ENCODE results near the gene ACTN2. TPM values are rescaled to one million over a fixed set of nuclear protein-coding genes. Genes with fewer than 3 reads are reported as not detected.

Gene ACTN2
- total RNA-seq, 2 donors from 2014 or later, result not detected

DNA sequence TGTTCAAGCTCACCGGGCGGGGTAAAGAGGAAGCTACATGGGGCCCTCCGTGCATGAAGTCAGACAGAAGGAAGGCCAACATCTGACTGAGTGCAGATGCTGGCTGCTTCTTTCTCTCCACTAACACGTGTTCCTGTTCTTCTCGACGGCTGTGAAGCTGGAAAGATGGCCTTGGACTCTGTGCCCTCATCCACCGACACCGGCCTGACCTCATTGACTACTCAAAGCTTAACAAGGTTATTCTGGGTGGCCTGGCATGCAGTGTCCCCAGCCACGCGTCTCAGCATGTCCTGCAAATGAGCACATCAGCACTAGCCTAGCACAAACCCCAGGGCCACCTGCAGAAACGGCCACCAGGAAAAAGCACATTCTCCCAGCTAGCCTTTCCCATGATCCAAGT lies 41.2 kb downstream of the ACTN2 start:
- DNase-seq (no peak), ATAC-seq (no peak)
- intact Hi-C loops (cut with DNase I, micrococcal nuclease), result no loop called here

DNA sequence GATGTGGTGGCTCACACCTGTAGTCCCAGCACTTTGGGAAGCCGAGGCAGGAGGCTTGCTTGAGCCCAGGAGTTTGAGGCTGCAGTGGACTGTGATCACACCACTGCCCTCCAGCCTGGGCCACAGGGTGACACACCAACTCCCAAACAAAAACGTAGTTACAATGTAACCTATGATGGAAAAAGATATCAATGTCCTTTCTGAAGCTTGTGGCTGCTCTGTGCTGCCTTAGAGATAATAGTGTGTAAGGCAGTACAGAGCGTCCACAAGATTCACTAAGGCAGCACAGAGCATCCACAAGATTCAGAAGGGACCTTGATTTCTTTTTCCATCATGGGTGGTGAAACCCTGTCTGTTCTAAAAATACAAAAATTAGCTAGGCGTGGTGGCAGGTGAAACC lies 42.5 kb downstream of the ACTN2 start:
- DNase-seq (no peak), ATAC-seq (no peak)
- intact Hi-C loops (cut with DNase I, micrococcal nuclease), result no loop called here

DNA sequence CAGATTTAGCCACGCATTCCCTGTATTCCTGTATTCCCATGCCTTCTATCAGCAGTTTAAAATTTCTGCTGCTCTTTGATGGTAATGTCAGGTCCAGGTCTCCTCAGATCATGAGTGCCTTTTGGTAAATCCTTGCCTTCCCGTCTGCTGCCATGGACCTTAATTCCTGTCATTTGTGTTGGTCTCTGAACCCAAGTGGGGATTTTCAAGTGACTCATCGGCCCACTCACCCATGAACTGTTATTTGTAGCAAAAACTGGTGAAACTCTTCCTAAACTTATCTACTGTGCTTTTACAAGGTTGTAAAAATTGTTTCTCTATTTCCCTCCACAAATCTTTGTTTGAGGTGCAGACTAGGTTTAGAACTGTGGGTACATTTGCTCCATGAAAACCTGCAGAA lies 47.4 kb downstream of the ACTN2 start:
- ATAC-seq (no peak), DNase-seq (no peak)
- intact Hi-C loops (cut with DNase I, micrococcal nuclease), result no loop called here

DNA sequence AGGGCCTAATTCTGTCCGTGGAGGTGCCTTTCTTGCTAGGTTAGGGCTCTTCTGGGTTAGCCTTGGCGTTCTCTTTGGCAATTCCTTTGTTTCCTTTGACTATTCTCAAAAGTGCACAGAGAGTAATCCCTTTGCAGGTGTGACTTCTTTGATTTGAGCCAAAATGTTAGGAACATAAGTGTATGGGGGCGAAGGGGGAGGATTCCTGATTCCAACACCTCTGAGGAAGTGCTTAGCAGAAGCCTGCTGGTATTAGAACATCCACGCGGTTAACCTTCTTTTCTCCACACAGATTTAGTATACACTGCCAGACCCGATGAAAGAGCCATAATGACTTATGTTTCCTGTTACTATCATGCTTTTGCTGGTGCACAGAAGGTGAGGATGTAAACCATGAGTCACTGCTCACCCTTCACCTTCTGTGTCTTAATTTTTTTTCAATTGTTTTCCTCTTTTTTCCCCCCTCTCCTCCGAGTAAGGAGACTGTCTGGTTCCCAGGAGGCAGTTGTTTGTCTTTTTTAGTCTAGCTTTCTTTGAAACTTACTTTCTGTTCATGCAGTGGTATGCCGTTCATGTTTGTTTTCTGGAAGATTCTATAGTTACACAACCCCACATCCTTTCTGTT lies 48.0 kb downstream of the ACTN2 start:
- DNase-seq (no peak), ATAC-seq (no peak)
- intact Hi-C loops (cut with DNase I, micrococcal nuclease), result no loop called here

DNA sequence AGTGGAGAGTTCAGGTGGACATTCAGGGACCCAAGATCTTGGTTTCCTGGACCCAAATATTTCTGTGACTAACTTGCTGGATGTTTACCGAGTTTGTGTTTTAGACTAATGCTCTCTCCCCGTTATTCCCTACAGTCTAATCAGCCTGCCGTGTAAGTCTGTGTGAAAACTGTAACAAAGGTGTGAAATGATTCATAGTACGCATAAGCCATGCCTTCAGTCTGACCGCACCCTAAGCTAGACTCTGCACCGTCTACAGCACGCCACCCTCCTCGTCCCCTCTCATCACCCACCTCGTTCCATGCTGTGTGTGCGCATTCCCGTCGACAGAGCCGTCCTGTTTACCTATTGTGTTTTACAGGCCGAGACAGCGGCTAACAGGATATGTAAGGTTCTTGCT lies 50.5 kb downstream of the ACTN2 start:
- ATAC-seq, result no peak
- intact Hi-C loops (cut with DNase I, micrococcal nuclease), result no loop called here
- no peak for DNase-seq

DNA sequence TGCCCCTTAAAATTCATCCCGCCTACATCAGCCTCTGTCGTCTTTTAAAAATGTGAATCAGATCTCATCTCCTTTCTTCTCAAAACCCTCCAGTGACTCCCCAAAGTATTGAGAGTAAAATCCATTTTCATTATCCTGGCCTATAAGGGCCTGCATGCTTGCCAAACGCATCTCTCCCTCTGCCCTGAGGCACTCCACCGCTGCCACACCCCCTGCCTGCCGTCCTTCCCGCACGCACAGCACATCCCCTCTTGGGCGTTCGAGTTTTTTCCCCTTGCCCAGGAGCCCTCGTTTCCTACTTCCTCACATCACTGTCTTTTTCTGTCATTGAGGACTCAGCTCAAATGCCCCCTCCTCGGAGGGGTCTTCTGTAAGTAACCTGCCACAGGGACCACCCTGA lies 55.5 kb downstream of the ACTN2 start:
- no peak for DNase-seq
- intact Hi-C loops (cut with DNase I, micrococcal nuclease), result no loop called here
- no peak for ATAC-seq

DNA sequence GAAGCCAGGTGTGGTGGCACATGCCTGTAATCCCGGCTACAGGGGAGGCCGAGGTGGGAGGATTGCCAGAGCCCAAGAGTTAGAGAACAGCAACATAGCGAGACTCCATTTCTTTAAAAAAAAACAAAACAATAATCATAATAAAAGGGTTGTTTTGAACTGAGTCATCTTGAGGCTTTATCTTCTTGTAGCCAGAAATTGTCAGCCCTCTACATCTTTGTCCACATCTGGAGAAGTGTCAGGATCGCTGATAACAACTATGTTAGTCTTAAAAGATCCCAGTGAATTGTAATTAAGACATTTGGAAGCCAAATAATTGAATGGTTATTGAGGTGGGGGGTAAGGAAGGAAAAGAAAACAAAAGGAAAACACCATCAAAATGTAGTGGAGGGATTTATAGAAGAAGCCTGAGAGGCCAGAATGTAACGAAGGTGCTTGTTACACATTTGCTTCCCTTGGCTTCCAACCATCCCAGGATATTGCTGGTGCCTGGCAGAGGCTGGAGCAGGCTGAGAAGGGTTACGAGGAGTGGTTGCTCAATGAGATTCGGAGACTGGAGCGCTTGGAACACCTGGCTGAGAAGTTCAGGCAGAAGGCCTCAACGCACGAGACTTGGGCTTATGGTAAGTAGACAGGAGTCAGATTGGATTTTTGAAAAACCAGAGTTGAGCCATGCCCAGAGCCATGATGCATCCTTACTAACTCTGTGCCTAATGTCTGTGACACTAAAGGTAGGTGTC lies 56.3 kb downstream of the ACTN2 start:
- DNase-seq (no peak), ATAC-seq (no peak)
- intact Hi-C loops (cut with DNase I, micrococcal nuclease), result no loop called here

DNA sequence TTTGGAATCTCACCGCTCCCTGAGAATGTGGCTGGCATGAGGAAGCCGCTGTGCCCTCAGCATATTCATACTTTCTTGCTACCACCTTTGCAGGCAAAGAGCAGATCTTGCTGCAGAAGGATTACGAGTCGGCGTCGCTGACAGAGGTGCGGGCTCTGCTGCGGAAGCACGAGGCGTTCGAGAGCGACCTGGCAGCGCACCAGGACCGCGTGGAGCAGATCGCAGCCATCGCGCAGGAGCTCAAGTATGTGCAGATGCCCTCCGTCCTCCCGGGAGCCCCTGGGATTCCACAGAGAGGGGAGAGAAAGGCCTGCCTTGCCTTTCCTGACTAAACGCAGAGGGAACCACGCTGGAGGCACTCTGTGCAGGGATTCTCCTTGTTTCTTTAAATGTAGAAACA lies 58.2 kb downstream of the ACTN2 start:
- no peak for ATAC-seq
- intact Hi-C loops (cut with DNase I, micrococcal nuclease), result no loop called here
- DNase-seq, result no peak

DNA sequence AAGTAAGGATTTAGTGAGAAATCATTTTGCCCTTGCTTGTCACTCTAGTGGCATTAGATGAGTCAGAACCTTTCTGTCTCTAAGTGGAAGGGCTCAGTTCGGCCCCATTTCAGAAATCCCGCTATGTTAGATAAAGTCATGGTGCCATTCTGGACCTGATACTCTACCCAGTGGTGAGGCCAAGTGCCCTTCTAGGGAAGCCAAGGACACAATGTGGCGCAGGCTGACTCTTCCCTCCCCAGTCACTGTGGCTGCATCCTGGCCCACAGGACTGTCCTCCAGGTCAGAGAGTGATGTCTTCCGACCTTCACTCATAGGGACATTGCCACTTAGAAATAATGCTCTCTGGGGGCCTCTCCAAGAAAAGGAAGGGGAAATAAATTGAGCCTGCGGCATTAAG lies 60.5 kb downstream of the ACTN2 start:
- intact Hi-C loops (cut with DNase I, micrococcal nuclease), result no loop called here
- no peak for ATAC-seq
- no peak for DNase-seq

DNA sequence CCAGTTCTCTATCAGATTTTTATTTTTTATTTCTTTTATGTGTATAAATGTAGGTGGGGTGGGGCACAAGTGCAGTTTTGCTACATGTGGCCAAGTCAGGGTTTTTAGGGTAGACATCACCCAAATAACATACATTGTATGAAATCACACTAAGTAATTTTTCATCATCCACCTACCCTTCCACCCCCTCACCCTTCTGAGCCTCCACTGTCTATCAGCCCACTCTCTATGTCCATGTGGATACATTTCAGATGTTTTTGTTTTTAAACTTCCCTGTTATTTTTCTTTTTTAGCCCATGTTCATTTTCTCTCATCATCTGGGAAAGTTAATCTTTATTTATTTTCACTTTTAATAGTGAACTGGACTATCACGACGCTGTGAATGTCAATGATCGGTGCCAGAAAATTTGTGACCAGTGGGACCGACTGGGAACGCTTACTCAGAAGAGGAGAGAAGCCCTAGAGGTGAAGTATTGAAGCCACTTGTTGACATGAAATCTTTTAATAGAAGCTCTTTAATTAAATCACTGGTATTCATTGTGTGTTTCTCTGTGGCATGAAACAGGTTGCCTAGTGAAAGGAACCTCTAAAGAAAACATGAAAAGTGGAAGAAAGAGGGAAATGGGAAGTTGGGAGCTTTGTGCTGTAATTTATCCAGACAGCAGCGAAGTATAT lies 61.1 kb downstream of the ACTN2 start:
- no peak for ATAC-seq
- no peak for DNase-seq
- intact Hi-C loops (cut with DNase I, micrococcal nuclease), result no loop called here

DNA sequence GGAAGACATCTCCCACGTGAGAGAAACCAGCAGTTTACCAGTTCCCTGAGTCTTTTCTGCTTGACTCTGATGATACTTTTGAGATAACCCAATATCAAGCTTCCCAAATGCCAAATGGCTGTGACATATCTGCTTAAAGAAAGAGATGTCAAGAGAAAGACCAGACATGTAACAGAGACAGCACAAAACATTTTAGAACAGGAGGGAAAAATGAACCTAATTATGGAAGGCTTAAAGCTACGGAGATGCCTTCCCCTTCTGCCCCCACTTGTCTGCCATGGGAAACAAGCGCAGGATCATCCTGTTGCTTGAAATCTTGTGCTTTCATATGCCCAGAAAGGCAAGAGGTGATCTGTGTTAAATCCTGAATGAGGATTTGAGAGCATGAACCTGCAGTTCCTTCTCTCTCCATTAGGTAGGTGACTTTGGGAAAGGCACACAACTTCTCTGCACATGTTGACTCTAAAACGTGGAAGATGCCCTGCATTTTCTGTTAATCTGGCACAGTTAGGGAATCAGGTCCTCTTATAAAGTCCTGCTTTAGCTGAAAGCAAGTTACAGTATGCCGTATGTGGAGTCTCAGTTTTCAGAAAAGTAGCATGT lies 62.1 kb downstream of the ACTN2 start:
- intact Hi-C loops (cut with DNase I, micrococcal nuclease), result no loop called here
- ATAC-seq (no peak), DNase-seq (no peak)

DNA sequence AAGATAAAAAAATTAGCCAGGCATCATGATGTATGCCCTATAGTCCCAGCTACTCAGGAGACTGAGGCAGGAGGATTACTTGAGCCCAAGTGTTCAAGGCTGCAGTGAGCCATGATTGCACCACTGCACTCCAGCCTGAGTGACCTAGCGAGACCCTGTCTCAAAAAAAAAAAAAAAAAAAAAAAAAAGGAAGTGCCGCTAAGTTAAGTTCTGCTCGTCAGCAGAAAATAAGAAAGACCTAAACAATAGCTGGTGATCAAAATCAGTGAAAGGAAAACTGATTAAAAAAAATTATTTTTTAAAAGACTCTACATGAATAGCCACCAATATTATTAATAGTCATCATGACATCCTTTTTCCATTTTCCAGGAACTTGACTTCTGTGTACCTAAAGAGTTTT lies 64.6 kb downstream of the ACTN2 start:
- ATAC-seq, result no peak
- intact Hi-C loops (cut with DNase I, micrococcal nuclease), result no loop called here
- DNase-seq, result no peak

DNA sequence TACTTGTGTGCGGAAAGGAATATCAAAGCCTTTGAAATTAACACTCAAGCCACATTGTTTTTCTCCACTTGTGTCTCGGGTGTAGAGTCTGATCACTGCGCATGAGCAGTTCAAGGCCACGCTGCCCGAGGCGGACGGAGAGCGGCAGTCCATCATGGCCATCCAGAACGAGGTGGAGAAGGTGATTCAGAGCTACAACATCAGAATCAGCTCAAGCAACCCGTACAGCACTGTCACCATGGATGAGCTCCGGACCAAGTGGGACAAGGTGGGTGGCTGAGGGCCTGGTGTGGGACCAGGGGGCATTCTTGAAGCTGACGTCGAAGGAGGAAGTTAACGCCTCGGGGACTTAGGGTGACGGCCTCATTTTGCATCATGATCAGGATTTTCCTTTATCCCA lies 65.1 kb downstream of the ACTN2 start:
- intact Hi-C loops (cut with DNase I, micrococcal nuclease), result no loop called here
- DNase-seq (no peak), ATAC-seq (no peak)

DNA sequence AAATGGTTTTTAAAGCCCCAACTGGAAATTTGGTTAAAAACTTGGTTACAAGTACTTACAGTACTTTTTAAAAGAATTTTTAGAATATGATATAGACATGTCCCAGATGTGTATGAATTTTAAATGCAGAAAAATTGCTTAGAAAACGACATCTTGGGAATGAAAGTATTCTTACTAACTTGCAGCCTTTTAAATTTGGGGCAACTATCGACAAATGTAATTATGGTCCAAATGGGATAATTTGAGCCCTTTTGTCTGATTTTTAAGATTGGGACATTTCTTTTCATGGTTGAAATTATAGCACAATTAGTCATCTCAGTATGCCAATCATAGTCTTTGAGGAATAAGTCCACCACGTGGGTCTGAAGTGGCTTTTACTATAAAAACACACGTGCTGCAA lies 65.6 kb downstream of the ACTN2 start:
- DNase-seq (no peak), ATAC-seq (no peak)
- intact Hi-C loops (cut with DNase I, micrococcal nuclease), result no loop called here

DNA sequence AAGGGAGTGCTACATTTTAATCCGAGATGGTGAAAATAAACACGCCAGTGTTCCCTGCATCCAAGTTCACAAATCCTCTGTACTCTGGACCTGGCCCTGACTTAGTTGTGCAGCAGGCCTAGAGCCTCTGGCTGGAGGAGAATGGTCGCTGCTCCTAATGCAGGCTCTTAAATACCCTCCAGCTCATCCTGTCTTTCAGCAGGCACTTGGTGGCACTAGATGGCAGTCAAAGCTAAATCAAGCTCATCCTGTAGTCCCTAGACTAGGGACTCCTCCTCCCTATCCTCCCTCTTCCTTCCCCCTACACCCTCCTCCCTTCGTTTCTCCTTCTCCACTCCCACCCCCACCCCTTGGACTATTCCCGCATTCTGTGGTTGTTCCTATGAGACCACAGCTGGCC lies 67.2 kb downstream of the ACTN2 start:
- ATAC-seq (peak; percentile 45), DNase-seq (no peak)
- intact Hi-C loops (cut with DNase I, micrococcal nuclease), result no loop called here

DNA sequence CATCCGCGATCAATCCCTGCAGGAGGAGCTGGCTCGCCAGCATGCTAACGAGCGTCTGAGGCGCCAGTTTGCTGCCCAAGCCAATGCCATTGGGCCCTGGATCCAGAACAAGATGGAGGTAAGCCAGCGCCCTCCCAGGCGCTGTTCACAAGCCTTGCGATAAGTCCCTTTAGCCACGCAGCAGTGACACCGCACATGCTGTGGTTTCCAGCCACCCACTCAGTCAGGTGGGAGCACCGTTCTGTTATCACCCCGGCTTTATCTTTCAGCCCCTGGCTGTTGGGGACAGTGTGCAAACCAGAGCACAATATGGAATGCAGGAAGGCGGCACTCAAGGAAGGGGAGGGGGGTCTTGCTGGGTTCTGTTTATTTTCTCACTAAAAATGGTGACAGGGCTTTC lies 67.7 kb downstream of the ACTN2 start:
- intact Hi-C loops (cut with DNase I, micrococcal nuclease), result no loop called here
- no peak for DNase-seq
- no peak for ATAC-seq

DNA sequence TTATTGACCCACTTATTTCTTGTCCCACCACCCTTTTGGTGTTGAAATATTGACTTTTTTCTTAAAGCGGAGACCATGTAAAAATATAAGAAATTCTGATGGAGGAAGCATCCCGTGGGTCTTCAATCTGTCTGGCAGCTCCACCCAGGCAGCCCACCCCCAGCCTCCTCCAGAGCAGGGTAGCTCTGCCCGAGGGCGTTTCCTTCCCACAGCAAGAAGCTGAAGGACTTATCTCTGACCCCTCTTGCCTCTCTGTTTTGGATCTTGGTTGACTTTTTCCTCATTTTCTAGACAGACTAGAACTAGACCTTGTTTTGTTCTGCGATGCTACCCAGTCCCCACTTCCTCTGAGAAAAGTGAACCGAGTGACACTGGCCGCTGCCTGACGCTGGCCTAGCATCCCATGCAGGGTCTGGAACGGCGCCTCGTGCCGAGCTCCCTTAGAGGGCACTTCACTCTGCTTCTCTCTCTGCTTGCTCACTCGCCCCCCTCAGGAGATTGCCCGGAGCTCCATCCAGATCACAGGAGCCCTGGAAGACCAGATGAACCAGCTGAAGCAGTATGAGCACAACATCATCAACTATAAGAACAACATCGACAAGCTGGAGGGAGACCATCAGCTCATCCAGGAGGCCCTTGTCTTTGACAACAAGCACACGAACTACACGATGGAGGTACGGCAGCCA lies 68.4 kb downstream of the ACTN2 start:
- intact Hi-C loops (cut with DNase I, micrococcal nuclease), result no loop called here
- DNase-seq, result no peak
- no peak for ATAC-seq

DNA sequence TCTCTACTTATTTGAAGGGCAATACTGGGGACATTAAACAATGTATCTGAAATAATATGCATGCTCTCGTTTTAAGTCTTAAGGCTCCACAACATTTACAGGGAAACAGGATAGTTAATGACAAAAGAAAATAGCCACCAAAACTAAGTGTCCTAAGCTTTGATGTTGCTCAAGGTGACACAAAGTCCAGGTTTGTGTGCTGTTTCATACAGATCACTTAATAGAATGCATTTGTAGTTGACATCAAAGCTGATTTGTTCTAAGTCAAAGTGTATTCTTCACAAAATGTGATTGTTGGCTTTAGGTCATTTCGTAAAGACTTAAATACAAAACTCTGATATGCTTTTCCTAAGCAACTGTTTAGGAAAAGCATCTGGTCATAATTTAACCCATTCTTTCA lies 71.3 kb downstream of the ACTN2 start:
- no peak for ATAC-seq
- no peak for DNase-seq
- intact Hi-C loops (cut with DNase I, micrococcal nuclease), result no loop called here

DNA sequence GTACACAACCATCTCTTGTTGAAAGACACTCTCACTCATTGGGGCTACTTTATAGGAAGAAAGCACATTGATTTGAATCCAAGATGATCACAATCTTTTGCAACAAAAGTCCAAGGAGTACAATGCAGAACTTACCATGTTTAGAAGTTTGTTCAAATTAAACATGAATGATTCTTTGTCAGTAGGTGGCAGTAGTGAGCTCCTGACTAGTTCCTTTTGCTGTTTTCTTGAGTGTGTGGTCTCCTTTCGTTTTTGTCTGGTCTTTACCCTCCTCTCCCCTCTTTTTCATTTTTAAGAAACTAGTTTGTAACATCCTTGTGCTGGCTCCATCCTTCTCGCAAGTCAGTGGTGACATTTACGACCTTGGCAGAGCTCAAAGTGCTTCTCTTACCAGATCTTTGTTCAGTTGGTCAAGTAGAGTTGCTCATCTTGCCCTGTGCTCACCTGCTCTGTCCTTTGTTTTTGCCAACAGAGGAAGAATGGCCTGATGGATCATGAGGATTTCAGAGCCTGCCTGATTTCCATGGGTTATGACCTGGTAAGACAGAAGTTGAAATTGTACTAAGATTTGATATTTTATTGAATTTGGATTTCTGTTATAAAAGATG lies 73.1 kb downstream of the ACTN2 start:
- ATAC-seq (no peak), DNase-seq (no peak)
- intact Hi-C loops (cut with DNase I, micrococcal nuclease), result no loop called here

Measured in left colon (tissue), 2 donors.